ENCODE data around the gene MBL2.

GRCh38 chr10:52742731-52743130 lies 29.9 kb downstream of the MBL2 start:
- no peak for TF ChIP-seq EZH2 (IDR thresholded peaks at IDR 0.05; ENCODE audit: borderline replicate concordance, insufficient read depth, low read depth, low read length, poor library complexity, severe bottlenecking)
- TF ChIP-seq CTCF (IDR thresholded peaks at IDR 0.05): no peak

Data from B cell (primary cell).